ENCODE data around the gene TEX35.
"Not testable (repeated sequence)": the region's sequence is repeated elsewhere in the genome, so short reads cannot be mapped to it uniquely, and the experiment has no call there.

Gene TEX35

GRCh38 chr1:178551307-178551706, 38.4 kb downstream of the TEX35 start:
- TF ChIP-seq CTCF (IDR thresholded peaks at IDR 0.05; ENCODE audit: low read depth, low read length), result no peak
- H3K27ac ChIP-seq, result no peak overlapping the region
- no peak for DNase-seq
- peaks cover 11% of the 10 kb centered on the region for H3K9me3 ChIP-seq (ENCODE audit: severe bottlenecking)
- peaks cover 4% of the 10 kb centered on the region; the same call in 1 of the 2 replicates for H3K36me3 ChIP-seq
- no peaks in the 10 kb centered on the region for H3K27me3 ChIP-seq (ENCODE audit: insufficient read depth, low read depth, severe bottlenecking)
- H3K4me3 ChIP-seq (ENCODE audit: low read depth, low read length), result no peak overlapping the region

GRCh38 chr1:178551940-178552339, 39.0 kb downstream of the TEX35 start:
- no peak overlapping the region for H3K4me3 ChIP-seq (ENCODE audit: low read depth, low read length)
- H3K27ac ChIP-seq, result no peak overlapping the region
- peaks cover 4% of the 10 kb centered on the region; the same call in 1 of the 2 replicates for H3K36me3 ChIP-seq
- peaks cover 11% of the 10 kb centered on the region for H3K9me3 ChIP-seq (ENCODE audit: severe bottlenecking)
- H3K27me3 ChIP-seq (ENCODE audit: insufficient read depth, low read depth, severe bottlenecking), result no peaks in the 10 kb centered on the region
- no peak for TF ChIP-seq CTCF (IDR thresholded peaks at IDR 0.05; ENCODE audit: low read depth, low read length)
- DNase-seq, result no peak

- DNase-seq, result no peak
- TF ChIP-seq CTCF (IDR thresholded peaks at IDR 0.05; ENCODE audit: low read depth, low read length), result no peak
- H3K27ac ChIP-seq, result no peak overlapping the region
Observed at GRCh38 chr1:178552856-178553255, 39.9 kb downstream of the TEX35 start.

GRCh38 chr1:178554351-178554750, 41.4 kb downstream of the TEX35 start:
- H3K9me3 ChIP-seq (ENCODE audit: severe bottlenecking), result peaks cover 11% of the 10 kb centered on the region
- not testable (repeated sequence) for H3K27ac ChIP-seq; H3K27me3 ChIP-seq (ENCODE audit: insufficient read depth, low read depth, severe bottlenecking); DNase-seq; H3K36me3 ChIP-seq; H3K4me3 ChIP-seq (ENCODE audit: low read depth, low read length)

More at GRCh38 chr1:178552856-178553255, 39.9 kb downstream of the TEX35 start:
- no peak overlapping the region for H3K4me3 ChIP-seq (ENCODE audit: low read depth, low read length)
- no peaks in the 10 kb centered on the region for H3K27me3 ChIP-seq (ENCODE audit: insufficient read depth, low read depth, severe bottlenecking)
- H3K9me3 ChIP-seq (ENCODE audit: severe bottlenecking), result peaks cover 11% of the 10 kb centered on the region
- H3K36me3 ChIP-seq, result no peaks in the 10 kb centered on the region; the same call in 1 of the 2 replicates

GRCh38 chr1:178555613-178556012, 42.7 kb downstream of the TEX35 start:
- DNase-seq; H3K36me3 ChIP-seq; H3K4me3 ChIP-seq (ENCODE audit: low read depth, low read length); H3K27ac ChIP-seq; H3K27me3 ChIP-seq (ENCODE audit: insufficient read depth, low read depth, severe bottlenecking): not testable (repeated sequence)
- H3K9me3 ChIP-seq (ENCODE audit: severe bottlenecking), result peaks cover 15% of the 10 kb centered on the region

GRCh38 chr1:178558816-178559215, 45.9 kb downstream of the TEX35 start:
- H3K27ac ChIP-seq; H3K4me3 ChIP-seq (ENCODE audit: low read depth, low read length); H3K36me3 ChIP-seq; DNase-seq; H3K27me3 ChIP-seq (ENCODE audit: insufficient read depth, low read depth, severe bottlenecking): not testable (repeated sequence)
- peaks cover 11% of the 10 kb centered on the region for H3K9me3 ChIP-seq (ENCODE audit: severe bottlenecking)

- no peaks in the 10 kb centered on the region for H3K27me3 ChIP-seq (ENCODE audit: insufficient read depth, low read depth, severe bottlenecking)
- H3K4me3 ChIP-seq (ENCODE audit: low read depth, low read length), result no peak overlapping the region
- H3K27ac ChIP-seq, result no peak overlapping the region; the same call in 1 of the 2 replicates
- no peak for TF ChIP-seq CTCF (IDR thresholded peaks at IDR 0.05; ENCODE audit: low read depth, low read length)
- DNase-seq, result peak; percentile 31
- H3K36me3 ChIP-seq, result no peaks in the 10 kb centered on the region
- H3K9me3 ChIP-seq (ENCODE audit: severe bottlenecking), result peaks cover 4% of the 10 kb centered on the region
Observed at GRCh38 chr1:178560871-178561376, 48.0 kb downstream of the TEX35 start.

Measured in WERI-Rb-1 (cell line).